HEK293T (cell line): ENCODE data around the gene CCDC88C.

Source experiments
- ARNT ChIP-seq: fragments of 450-650 bp; IDR thresholded peaks from 2 replicates; pipeline ENCODE4 v1.6.1; 2017; ENCODE audit warnings: mild to moderate bottlenecking
- CTBP1 ChIP-seq: fragments of 450-650 bp; IDR thresholded peaks from 2 replicates; pipeline ENCODE4 v1.6.1; 2016; ENCODE audit warnings: borderline replicate concordance
- ELF4 ChIP-seq: fragments of 450-650 bp; IDR thresholded peaks from 2 replicates; pipeline ENCODE4 v1.6.1; 2017; ENCODE audit warnings: antibody characterized with exemption
- FOXA1 ChIP-seq: fragments of 450-650 bp; IDR thresholded peaks from 2 replicates; pipeline ENCODE4 v1.6.1; 2016; ENCODE audit warnings: mild to moderate bottlenecking
- FOXM1 ChIP-seq: fragments of 450-650 bp; IDR thresholded peaks from 2 replicates; pipeline ENCODE4 v1.6.1; 2017; ENCODE audit warnings: mild to moderate bottlenecking, borderline replicate concordance
- HDGF ChIP-seq: fragments of 450-650 bp; IDR thresholded peaks from 2 replicates; pipeline ENCODE4 v1.6.1; 2017; ENCODE audit warnings: antibody characterized with exemption, borderline replicate concordance
- L3MBTL2 ChIP-seq: fragments of 450-650 bp; conservative IDR thresholded peaks from 2 replicates; pipeline ENCODE4 v1.6.1; 2016; ENCODE audit warnings: mild to moderate bottlenecking
- SP1 ChIP-seq: fragments of 450-650 bp; IDR thresholded peaks from 2 replicates; pipeline ENCODE4 v1.6.1; 2017
- SUZ12 ChIP-seq: fragments of 450-650 bp; IDR thresholded peaks from 2 replicates; pipeline ENCODE4 v1.6.1; 2016; ENCODE audit warnings: mild to moderate bottlenecking
- TARDBP ChIP-seq: fragments of 450-650 bp; IDR thresholded peaks from 2 replicates; pipeline ENCODE4 v1.6.1; 2016

- TF ChIP-seq SP1 (no peak), FOXA1 (no peak), ELF4 (no peak), L3MBTL2 (no peak), FOXM1 (no peak), HDGF (no peak), SUZ12 (no peak), ARNT (no peak), TARDBP (no peak), CTBP1 (no peak)
Measured at GRCh38 chr14:91261986-91262549, 155.6 kb downstream of the CCDC88C start.
